HepG2 (cell line): ENCODE data around the gene ZFP64. TPM values are rescaled to one million over a fixed set of nuclear protein-coding genes. Genes with fewer than 3 reads are reported as not detected.

Source experiments
- EP300 ChIP-seq, 3 experiments: sonication (generic) in 1 of 3; formaldehyde crosslinking in 1 of 3; IDR thresholded peaks; 2 replicates each; pipeline versions ENCODE4 v1.5.1 to v1.6.1; 2011 to 2020; ENCODE audit warnings: low read depth in 2 of 3, low read length in 2 of 3, borderline replicate concordance in 1 of 3, improper control_type of control experiment in 1 of 3, mild to moderate bottlenecking in 1 of 3, missing genetic modification reagents in 1 of 3, moderate library complexity in 1 of 3
- FOXM1 ChIP-seq: sonication (generic); formaldehyde crosslinking; IDR thresholded peaks from 2 replicates; pipeline ENCODE4 v1.5.0; 2020; ENCODE audit warnings: missing genetic modification reagents
- GATA4 ChIP-seq: sonication (generic); IDR thresholded peaks from 2 replicates; pipeline ENCODE4 v1.6.1; 2016; ENCODE audit warnings: antibody characterized with exemption, low read depth, borderline replicate concordance
- MXD1 ChIP-seq: sonication (generic); formaldehyde crosslinking; IDR thresholded peaks from 2 replicates; pipeline ENCODE4 v1.4.0; 2020; ENCODE audit warnings: mild to moderate bottlenecking, missing genetic modification reagents
- MXI1 ChIP-seq: IDR thresholded peaks from 3 replicates; pipeline ENCODE4 v1.6.1; 2012; ENCODE audit warnings: low read depth, low read length, inconsistent platforms, borderline replicate concordance
- NFATC3 ChIP-seq: sonication (generic); formaldehyde crosslinking; IDR thresholded peaks from 2 replicates; pipeline ENCODE4 v1.5.1; 2020; ENCODE audit warnings: mild to moderate bottlenecking, missing genetic modification reagents
- NFKB2 ChIP-seq: sonication (generic); formaldehyde crosslinking; IDR thresholded peaks from 2 replicates; pipeline ENCODE4 v1.4.0; 2020; ENCODE audit warnings: missing genetic modification reagents, borderline replicate concordance
- NFYB ChIP-seq: sonication (generic); formaldehyde crosslinking; IDR thresholded peaks from 2 replicates; pipeline ENCODE4 v1.4.0; 2020; ENCODE audit warnings: missing genetic modification reagents
- SMAD9 ChIP-seq: sonication (generic); formaldehyde crosslinking; IDR thresholded peaks from 2 replicates; pipeline ENCODE4 v1.5.1; 2020; ENCODE audit warnings: mild to moderate bottlenecking, missing genetic modification reagents
- SMARCC2 ChIP-seq: fragments of 450-650 bp; IDR thresholded peaks from 2 replicates; pipeline ENCODE4 v1.6.1; 2017; ENCODE audit warnings: antibody characterized with exemption, mild to moderate bottlenecking
- SMARCE1 ChIP-seq: fragments of 450-650 bp; IDR thresholded peaks from 2 replicates; pipeline ENCODE4 v1.6.1; 2017; ENCODE audit warnings: borderline replicate concordance
- SNAPC4 ChIP-seq: sonication (generic); formaldehyde crosslinking; IDR thresholded peaks from 2 replicates; pipeline ENCODE4 v1.4.0; 2020; ENCODE audit warnings: mild to moderate bottlenecking, missing genetic modification reagents
- SUZ12 ChIP-seq: fragments of 150-350 bp; IDR thresholded peaks from 2 replicates; pipeline ENCODE4 v1.6.1; 2014; ENCODE audit warnings: low read depth, low read length
- UBTF ChIP-seq: sonication (generic); formaldehyde crosslinking; IDR thresholded peaks from 2 replicates; pipeline ENCODE4 v1.4.0; 2020; ENCODE audit warnings: mild to moderate bottlenecking, missing genetic modification reagents
- YEATS2 ChIP-seq: sonication (generic); formaldehyde crosslinking; IDR thresholded peaks from 2 replicates; pipeline ENCODE4 v1.4.0; 2020; ENCODE audit warnings: missing genetic modification reagents, borderline replicate concordance
- ZFP1 ChIP-seq: IDR thresholded peaks from 2 replicates; pipeline ENCODE4 v1.6.1; 2016
- ZNF180 ChIP-seq: sonication (generic); formaldehyde crosslinking; IDR thresholded peaks from 2 replicates; pipeline ENCODE4 v1.4.0; 2020; ENCODE audit warnings: low read depth, missing genetic modification reagents, borderline replicate concordance
- ZNF337 ChIP-seq: sonication (generic); formaldehyde crosslinking; IDR thresholded peaks from 2 replicates; pipeline ENCODE4 v1.5.1; 2020; ENCODE audit warnings: missing genetic modification reagents, low read depth, mild to moderate bottlenecking, borderline replicate concordance
- ZNF558 ChIP-seq: sonication (generic); formaldehyde crosslinking; IDR thresholded peaks from 2 replicates; pipeline ENCODE4 v1.9.0; 2022; ENCODE audit warnings: mild to moderate bottlenecking, missing genetic modification reagents, borderline replicate concordance
- ZNF792 ChIP-seq: IDR thresholded peaks from 2 replicates; pipeline ENCODE4 v1.6.1; 2016
- ZSCAN22 ChIP-seq: sonication (generic); formaldehyde crosslinking; IDR thresholded peaks from 2 replicates; pipeline ENCODE4 v1.4.0; 2020; ENCODE audit warnings: mild to moderate bottlenecking, missing genetic modification reagents
- polyA plus RNA-seq, 8 experiments: library from polyadenylated mRNA; depleted of rRNA in 3 of 8; stranded (reverse) in 7 of 8; unstranded in 1 of 8; fragments of >200 nt; fragmentation: Illumina TruSeq in 4 of 8; extraction: Trizol in 4 of 8; gene quantifications; 2 replicates each; pipeline versions ENCODE4 v1.2.1 to v1.2.3, GENCODE V29; 2011 to 2016; ENCODE audit warnings: low read depth in 4 of 8, missing spikeins in 1 of 8, mixed read lengths in 1 of 8; ENCODE audit not compliant: insufficient read depth in 1 of 8
- total RNA-seq, 5 experiments: library from RNA; depleted of rRNA; stranded (reverse); fragments of >200 nt; fragmentation: Illumina TruSeq; extraction: Trizol; gene quantifications; 2 replicates each; pipeline ENCODE4 v1.2.3, GENCODE V29; 2016; ENCODE audit warnings: low read depth in 1 of 5

Gene ZFP64
- total and polyA plus RNA-seq, 2 of the 13 experiments (the other 11 are each of a cell fraction or from before 2014, with no cell fraction given): 12.0 to 24.3 TPM

- TF ChIP-seq FOXM1 (CRISPR knock-in tag) (no peak), SMARCE1 (no peak), NFYB (CRISPR knock-in tag) (no peak; the same call in 1 of the 2 replicates), EP300 (IDR thresholded peaks at IDR 0.05; ENCODE audit: low read depth in 2 of 2, low read length in 2 of 2) (peak; percentile 3 to 41; a peak in 3 of 4 replicates), EP300 (CRISPR knock-in tag; IDR thresholded peaks at IDR 0.05; ENCODE audit: borderline replicate concordance) (no peak), MXI1 (peak; percentile 5; the same call in 1 of the 3 replicates), MXD1 (no peak), NFATC3 (no peak), ZSCAN22 (CRISPR knock-in tag) (no peak; the same call in 1 of the 2 replicates), ZNF558 (peak; percentile 76; the same call in 1 of the 2 replicates), ZNF792 (CRISPR knock-in tag) (peak; percentile 59; the same call in 1 of the 2 replicates), SUZ12 (no peak), ZFP1 (CRISPR knock-in tag) (0 out of 2 replicates have a peak, but pooled peaks have one; percentile 31), GATA4 (peak; percentile 66; the same call in 1 of the 2 replicates), SNAPC4 (CRISPR knock-in tag) (peak; percentile 82), YEATS2 (CRISPR knock-in tag) (no peak; the same call in none of the 2 replicates), NFKB2 (CRISPR knock-in tag) (no peak), ZNF180 (CRISPR knock-in tag) (no peak), SMARCC2 (no peak), ZNF337 (CRISPR knock-in tag) (no peak), UBTF (CRISPR knock-in tag) (peak; percentile 99), SMAD9 (CRISPR knock-in tag) (no peak)
These were observed at the start of gene ZFP64 (continued) for GRCh38 chr20:52191132-52191915.
